ENCODE data around the gene MACC1.

- TF ChIP-seq CTCF (conservative IDR thresholded peaks at IDR 0.05) (no peak), ZFX (IDR thresholded peaks at IDR 0.05) (no peak)
Measured at GRCh38 chr7:20183086-20183485, 34.1 kb downstream of the MACC1 start.

Data from C4-2B (cell line).